HG03432 (cell line): Measurements from ENCODE around the gene WDR93.
"Not testable (repeated sequence)": the region's sequence is repeated elsewhere in the genome, so short reads cannot be mapped to it uniquely, and the experiment has no call there.

Source experiments
- ATAC-seq: cut with Tn5 transposase; IDR thresholded peaks from one replicate; pipeline ENCODE4 v1.9.1; 2021; ENCODE audit warnings: mild to moderate bottlenecking, moderate library complexity; ENCODE audit not compliant: unreplicated experiment

The WDR93 gene

DNA sequence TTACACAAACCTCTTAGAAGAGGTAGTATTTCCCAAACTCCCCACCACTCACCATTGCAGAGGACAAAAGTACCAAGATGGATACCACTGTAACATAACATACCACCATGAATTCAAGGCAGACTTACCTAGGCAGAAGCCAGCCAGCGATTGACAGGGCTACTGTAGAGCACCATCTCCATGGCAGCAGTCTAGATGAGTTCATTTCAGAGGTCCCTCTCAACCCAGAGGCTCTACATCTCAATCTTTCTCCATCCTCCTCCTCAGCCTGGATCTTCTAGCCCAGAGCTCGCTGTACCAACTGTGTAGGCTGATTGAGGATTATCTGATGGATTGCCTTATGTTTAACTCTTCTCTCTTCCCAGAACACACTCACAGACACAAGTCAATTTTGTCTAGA is 9.5 kb upstream of the WDR93 start:
- no peak for ATAC-seq

DNA sequence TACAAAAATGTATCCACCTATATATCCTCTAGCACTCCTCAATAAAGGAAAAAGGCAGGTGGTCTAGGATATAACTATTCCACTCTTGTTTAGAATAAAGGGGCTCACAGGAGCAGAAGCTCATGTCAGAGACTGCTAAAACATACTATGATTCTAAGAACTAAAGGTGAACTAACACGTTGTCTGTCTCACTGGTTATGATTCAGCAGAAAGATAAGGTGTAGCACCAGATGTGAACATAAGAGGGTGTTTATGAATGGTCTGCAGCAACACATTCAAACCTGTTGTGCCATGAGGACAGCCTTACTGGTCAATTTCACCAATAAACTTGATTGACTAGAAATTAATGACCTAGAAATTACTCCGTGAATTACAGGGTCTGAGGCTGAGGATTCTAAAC is 4.6 kb upstream of the WDR93 start:
- no peak for ATAC-seq

DNA sequence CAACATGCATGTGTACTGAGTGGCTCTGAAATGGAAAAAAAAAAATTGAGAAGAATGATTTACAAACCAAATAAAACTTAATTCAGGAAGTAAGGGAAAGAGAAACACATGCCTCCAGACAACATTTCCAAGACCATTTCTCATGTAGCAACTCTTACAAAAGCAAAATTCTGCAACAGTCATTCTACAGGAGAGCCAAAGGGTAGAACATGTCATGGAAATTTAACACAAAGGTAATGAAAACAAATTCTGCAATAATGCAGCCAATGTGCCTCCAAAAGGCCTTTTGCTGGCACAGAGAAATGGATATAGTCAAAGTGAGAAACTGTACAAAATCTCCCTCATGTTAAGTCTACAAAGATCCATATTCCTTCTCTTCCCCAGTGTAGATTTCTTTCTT is 4.1 kb upstream of the WDR93 start:
- ATAC-seq, result no peak

DNA sequence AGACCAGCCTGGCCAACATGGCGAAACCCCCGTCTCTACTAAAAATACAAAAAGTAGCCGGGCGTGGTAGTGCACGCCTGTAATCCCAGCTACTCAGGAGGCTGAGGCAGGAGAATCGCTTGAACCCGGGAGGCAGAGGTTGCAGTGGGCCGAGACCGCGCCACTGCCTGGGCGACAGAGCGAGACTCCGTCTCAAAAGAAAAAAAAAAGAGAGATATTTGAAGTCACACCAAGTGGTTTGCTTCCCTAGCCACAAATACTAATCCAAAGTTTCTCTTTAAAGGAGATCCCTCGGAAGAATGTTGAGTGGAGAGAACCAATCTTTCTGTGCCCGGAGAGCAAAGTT is 708 bp upstream of the WDR93 start:
- ATAC-seq, result not testable (repeated sequence)

DNA sequence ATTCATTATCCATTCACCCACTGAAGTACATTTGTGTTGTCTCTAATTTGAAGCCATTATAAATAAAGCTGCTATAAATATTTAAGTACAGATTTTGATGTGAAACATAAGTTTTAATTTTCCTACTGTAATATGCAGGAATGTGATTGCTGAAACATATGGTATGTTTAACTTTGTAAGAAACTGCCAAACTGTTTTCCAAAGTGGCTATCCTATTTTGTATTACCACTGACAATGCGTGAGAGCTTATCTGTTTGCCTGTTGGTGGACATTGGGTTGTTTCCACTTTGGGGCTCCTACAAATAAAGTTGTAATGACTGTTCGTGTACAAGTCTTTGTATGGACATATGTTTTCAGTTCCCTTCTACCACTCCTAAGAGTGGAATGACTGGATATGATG is 2.5 kb downstream of the WDR93 start:
- ATAC-seq, result no peak

DNA sequence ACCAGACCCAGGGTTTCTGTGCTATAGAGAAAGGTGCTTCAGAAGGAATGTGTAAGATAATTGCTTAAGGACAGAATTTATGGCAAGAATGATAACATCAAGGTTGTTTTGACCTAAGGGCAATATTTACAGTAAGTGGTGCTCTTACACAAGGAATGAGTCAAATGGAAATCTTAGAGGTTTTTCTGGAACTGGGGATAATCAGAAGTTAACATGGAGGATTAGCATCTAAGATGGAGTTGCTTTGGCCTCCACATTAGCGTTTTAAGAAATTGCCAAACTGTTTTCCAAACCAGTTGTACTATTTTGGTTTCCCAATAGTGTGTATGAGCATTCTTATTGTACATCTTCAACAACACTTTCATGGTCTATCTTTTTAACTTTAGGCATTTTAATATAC is 3.1 kb downstream of the WDR93 start:
- ATAC-seq, result no peak

DNA sequence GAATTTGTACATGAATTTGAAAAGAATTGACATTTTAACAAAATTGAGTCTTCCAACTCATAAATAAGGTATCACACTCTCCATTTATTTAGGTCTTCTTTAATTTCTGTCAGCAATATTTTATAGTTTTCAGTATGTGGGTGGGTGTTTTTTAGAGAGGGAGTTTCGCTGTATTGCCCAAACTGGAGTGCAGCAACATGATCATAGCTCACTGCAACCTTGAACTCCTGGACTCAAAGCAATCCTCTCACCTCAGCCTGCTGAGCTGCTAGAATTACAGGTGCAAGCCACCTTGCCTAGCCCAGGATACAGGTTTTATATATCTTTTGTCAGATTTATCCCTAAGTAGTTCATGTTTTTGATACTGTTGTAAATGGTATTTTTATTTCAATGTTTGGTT is 4.6 kb downstream of the WDR93 start:
- ATAC-seq, result no peak

DNA sequence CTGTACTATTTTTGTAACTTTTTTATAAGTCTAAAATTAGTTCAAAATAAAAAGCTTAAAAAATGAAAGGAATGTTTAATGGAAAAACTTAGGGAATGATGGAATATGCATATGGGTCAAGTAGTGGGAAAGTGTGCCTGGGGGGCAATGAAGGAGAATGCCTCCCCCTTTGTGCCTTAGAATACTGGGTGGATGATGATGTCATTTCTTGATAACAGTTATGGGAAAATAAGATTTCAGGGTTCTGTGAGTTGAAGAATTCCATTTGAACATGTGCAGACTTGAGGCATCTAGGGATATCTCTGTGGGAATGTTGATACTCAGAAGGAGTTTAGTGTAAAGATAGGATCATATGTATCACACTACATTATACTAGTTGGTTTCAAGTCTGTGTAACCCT is 13.8 kb downstream of the WDR93 start:
- no peak for ATAC-seq

DNA sequence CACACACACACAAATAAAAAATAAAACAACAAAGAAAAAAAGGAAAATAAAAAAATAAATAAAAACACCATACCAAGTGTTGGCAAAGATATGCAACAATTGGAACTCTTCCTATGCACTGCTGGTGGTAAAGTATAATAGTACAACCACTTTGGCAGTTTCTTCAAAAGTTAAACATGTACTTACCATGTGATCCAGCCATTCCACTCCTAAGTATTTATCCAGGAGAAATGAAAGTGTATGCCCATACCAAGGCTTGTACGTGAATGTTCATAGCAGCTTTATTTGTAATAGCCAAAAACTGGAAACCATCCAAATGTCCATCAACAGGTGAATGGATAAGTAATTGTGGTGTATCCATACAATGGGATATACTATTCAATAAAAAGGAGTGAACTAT is 17.0 kb downstream of the WDR93 start:
- ATAC-seq, result no peak

DNA sequence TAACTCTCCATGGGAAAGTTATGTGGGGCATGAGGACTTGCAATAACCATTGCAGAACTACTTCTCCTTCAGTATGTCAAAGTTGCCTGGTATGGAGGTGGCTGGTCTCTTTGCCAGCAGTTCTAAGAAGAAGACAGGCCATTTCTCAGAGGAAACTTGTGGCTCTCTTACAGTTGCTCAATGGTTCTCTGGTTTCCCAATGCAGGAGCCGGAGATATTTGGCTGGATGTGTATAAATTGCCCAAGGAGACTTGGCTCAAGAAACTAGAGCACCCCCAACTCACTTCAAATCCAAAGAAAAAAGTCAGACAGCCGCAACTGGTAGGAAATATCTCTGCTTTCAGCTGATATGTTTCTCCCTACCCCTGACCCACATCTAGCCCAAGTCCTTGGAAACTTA is 24.2 kb downstream of the WDR93 start:
- no peak for ATAC-seq

DNA sequence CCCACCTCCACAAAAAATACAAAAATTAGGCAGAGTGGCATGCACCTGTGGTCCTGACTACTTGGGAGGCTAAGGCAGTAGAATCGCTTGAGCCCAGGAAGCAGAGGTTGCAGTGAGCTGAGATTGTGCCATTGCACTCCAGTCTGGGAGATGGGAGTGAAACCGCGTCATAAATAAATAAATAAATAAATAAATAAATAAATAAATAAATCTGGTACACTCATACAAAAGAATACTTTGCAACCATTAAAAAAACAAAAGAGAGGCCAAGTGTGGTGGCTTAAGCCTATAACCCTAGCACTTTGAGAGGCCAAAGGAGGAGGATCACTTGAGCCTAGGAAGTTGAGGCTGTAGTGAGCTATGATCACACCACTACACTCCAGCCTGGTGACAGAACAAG is 32.4 kb downstream of the WDR93 start:
- ATAC-seq, result no peak

DNA sequence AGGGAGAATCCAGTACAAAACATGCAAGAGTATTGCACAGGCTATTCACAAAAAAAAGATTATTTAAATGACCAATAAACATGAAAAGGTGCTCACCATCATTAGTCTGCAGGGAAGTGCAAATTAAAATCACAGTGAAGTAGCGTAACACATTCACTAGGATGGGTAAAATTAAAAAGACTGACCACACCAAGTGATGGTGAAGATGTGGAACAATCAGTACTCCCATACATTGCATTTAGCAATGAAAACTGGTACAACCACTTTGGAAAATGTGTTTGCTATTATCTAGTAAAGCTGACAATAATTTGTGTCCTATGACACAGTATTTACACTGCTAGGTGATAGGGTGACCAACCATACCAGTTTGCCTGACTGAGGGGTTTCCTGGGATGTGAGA is 34.0 kb downstream of the WDR93 start:
- ATAC-seq, result no peak

DNA sequence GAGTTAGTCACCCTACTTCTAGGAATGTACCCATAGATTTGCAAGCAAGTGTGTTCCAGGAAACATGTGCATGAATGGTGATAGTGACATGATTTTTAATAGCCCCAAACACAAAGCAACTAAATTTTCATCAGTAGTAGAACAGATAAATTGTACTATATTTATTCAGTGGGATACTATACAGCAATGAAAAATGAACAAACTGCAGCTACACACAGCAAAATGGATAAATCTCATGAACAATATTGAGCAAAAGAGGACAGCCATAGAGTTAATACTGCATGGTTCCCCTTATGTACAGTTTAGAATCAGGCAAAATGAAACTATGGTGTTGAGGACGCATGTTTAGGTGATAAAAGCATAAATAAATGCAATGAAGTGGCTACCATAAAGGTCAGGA is 34.5 kb downstream of the WDR93 start:
- no peak for ATAC-seq

DNA sequence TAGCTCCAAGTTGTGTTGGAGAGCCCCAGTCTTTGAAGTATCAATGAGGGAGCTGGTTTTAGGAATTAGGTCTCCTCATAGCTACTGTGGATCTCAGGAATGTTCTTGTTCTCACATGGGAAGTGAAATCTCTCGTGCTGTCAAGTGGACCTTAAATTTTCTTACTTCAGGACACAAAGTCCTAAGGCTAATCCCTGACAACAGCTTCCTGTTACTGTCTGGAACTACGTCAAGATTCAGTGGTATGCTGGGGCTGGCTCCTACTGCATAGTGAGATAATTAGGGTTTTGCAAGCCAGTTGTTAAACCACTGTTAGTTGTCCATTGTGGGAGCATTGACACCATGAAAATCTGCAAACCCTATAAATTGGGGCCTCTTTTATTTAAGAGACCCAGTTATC is 37.6 kb downstream of the WDR93 start:
- ATAC-seq, result no peak

DNA sequence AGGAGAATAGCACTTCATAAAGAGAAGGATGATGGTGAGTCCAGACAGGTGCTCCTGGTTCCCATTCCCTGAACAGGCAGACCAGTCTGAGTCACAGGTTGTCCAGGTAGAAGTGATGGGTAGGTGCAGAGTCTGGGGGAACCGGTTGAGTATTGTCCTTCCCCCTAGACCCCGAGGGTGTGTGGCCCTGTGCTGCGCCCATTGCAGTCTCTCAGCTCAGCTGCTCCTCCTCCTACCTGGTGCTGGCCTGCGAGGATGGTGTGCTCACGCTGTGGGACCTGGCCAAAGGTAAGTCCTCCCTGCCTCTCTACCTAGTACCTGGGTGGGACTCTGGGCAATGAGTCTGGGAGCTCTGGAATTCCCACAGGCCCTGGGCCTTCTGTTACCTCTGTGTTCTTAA is 40.7 kb downstream of the WDR93 start:
- no peak for ATAC-seq

DNA sequence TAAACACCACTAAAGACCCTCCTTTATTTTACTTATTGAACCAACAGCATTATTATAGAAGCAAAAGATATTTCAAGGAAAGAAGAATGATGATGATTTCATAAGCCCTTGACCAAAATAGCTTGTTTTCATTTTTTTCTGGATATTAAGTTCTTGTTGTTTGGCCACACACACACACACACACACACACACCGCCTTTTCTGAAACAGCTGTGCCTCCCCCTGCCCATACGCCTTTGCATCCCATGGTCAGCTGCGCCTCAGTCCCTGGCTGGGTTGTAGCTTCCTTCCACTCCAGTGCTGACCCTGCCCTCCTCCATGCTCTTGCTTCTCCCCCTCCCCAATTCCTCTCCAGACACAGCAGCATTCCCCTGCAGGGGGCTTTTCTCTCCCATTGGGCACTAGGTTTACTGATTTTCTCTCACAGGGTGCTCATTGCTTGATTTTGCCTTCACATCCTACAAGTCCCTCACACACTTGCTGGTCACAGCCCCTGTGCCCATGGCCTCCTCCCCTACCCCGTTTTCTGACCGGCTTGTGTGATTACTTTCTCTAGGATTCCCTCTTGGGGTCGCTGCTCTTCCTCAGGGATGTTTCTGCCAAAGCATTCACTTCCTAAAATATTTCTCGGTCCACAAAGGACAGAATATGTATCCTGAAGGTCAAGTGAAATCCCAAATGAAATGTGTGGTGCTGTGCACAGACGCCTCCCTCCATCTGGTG is 42.0 kb downstream of the WDR93 start:
- no peak for ATAC-seq

DNA sequence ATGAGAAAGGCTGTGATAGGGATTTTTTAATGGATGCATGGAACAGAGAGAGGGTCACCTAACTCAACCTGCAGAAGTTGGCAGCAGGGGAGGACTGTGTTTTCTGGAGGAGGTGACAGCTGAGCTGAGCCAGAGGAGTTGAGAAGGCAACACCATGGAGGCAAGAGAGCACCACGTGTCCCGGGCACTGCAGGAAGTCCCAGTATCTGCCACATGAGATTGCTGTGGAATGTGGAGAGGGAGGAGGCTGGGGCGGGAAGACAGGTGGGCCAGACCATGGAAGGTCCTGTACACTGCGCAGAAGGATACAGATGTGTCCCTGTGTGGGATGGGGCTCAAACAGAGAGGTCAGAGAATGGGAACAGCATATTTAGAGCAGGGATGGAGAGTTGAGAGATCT is 45.2 kb downstream of the WDR93 start:
- no peak for ATAC-seq

DNA sequence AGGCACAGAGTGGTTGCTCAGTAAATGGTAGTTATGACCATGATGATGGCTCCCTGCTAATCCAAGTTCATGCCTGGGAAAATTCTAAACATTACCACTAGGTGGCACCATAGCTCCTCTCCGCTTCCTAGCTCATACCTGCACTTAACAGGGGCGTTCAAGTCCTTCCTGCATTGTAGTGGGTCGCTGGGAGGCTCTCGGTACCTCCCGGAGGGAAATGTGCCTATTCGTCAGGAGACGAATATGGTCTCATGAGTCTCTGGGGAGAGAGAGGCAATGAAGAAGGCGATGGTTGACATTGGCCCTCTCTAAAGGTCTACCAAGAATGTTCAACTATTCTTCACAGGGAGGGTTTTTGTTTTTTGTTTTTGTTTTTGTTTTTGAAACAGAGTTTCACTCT is 49.5 kb downstream of the WDR93 start:
- peak; percentile 71 for ATAC-seq

DNA sequence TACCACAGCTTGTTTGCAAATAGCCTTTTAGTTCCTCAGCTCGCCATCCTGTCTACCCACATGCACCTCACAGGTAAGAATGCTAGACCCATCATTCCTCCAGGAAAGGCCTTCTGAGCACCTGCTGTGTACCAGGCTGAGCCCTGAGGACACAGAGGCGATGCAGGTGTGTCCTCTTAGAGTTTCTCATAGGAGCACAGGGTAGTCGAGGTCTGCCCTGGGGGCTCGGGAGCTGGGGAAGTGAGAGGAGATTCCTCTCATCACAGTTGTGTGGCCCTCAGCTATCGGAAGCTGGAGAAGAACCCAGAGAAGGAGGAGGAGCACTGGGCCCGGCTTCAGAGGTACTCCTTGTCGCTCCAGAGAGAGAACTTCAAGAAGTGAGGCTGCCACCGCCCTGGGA is 52.4 kb downstream of the WDR93 start:
- ATAC-seq, result no peak

DNA sequence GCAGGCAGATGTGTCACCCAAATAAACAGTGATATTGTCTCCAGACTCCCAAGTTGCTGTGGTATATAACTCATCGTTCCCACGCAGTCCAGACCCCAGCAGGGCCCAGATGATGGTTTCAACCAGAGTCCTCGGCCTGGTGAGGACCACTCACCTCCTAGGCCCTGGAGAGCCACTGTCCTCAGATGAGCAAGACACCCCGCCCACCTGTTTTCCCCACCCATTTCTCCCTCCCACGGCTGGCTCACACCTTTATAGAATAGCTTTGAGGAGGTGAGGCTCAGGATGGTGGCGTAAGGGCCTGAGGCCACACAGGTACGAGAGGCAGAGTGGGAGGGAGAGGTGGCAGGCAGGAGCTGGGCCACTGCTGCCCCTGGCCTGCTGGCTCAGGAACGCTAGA is 53.0 kb downstream of the WDR93 start:
- ATAC-seq, result no peak

DNA sequence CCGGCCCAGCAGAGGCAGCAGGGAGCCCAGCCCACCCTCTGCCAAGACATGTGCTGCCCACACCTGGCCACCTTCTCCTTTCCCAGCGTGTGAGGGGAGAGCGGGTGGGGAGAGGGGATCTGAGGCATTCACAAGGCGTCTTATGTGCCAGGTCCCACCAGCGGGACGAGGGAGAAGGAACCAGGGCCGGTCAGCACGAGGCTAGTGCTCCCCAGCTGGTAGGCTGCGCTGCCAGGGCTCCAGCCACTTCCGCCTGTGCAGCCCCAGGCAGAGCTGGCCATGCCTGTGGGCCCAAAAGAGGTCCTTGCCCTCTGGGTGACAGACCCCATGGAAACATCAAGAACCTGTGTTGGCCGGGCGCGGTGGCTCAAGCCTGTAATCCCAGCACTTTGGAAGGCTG is 54.5 kb downstream of the WDR93 start:
- ATAC-seq, result no peak

DNA sequence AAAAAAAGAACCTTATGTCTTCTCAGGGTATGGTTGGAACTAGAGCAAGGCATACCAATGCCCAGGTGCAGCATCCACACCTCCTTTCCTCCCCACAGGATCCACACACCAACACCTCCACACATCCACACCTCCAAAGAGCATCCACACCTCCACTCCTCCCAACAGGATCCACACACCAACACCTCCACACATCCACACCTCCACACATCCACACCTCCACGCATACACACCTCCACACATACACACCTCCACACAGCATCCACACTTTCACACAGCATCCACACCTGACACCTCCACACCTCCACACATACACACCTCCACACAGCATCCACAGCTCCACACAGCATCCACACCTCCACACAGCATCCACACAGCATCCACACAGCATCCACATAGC is 55.2 kb downstream of the WDR93 start:
- ATAC-seq, result no peak

DNA sequence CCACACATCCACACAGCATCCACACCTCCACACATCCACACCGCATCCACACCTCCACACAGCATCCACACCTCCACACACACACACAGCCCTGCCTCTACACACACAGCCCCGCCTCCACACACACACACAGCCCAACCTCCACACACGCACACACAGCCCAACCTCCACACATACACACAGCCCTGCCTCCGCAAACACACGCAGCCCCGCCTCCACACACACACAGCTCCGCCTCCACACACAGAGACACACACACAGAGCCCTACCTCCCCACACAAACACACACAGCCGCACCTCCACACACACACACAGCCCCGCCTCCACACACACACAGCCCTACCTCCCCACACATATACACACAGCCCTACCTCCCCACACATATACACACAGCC is 55.8 kb downstream of the WDR93 start:
- no peak for ATAC-seq
